Testis (tissue), 3 donors: ENCODE results near the gene MOG. TPM values are rescaled to one million over a fixed set of nuclear protein-coding genes. Genes with fewer than 3 reads are reported as not detected.

Experiments
- DNase-seq: peaks from one replicate; pipeline ENCODE4 v3.0.0-alpha.2; 2019
- H3K27ac ChIP-seq, 2 donors: fragments of 200-600 bp; sonication (generic); one replicate each; pipeline ENCODE4 v1.5.1; 2019
- H3K27me3 ChIP-seq: fragments of 200-600 bp; sonication (generic); one replicate; pipeline ENCODE4 v1.5.1; 2019
- H3K36me3 ChIP-seq: fragments of 200-600 bp; sonication (generic); one replicate; pipeline ENCODE4 v1.5.1; 2017; ENCODE audit warnings: low read depth; ENCODE audit errors: missing control alignments
- H3K4me1 ChIP-seq: fragments of 200-600 bp; sonication (generic); one replicate; pipeline ENCODE4 v1.5.1; 2019
- H3K4me3 ChIP-seq, 2 donors: fragments of 200-600 bp; sonication (generic); one replicate each; pipeline ENCODE4 v1.5.1; 2017 to 2019
- H3K9me3 ChIP-seq: fragments of 200-600 bp; sonication (generic); one replicate; pipeline ENCODE4 v1.5.1; 2017
- CTCF ChIP-seq, 3 experiments: fragments of 450-650 bp in 2 of 3; fragments of 200-600 bp in 1 of 3; sonication (generic) in 1 of 3; IDR thresholded peaks; one replicate each; pipeline ENCODE4 v1.5.1; 2016 to 2019; ENCODE audit warnings: antibody characterized with exemption in 3 of 3, mild to moderate bottlenecking in 2 of 3, moderate library complexity in 1 of 3
- POLR2A ChIP-seq: fragments of 450-650 bp; IDR thresholded peaks from one replicate; pipeline ENCODE4 v1.6.1; 2017; ENCODE audit warnings: antibody characterized with exemption, mild to moderate bottlenecking, moderate library complexity
- WGBS, 2 donors: methylation state at CpG; one replicate each; pipeline ENCODE4 v1.1.5; 2018; 5-methylcytosine and 5-hydroxymethylcytosine counted together
- intact Hi-C: fragments of 100-400 bp; cut with DNase I; formaldehyde crosslinking; loops from one replicate; pipeline ENCODE4 v1.15.1; 2023; ENCODE audit warnings: low total_unique reads
- polyA plus RNA-seq: library from polyadenylated mRNA; stranded (reverse); fragments of 350-450 nt; fragmentation: Illumina TruSeq; extraction: RNeasy Lipid Tissue Mini Kit (QIAGEN cat#74804); gene quantifications from one replicate; pipeline ENCODE4 v1.2.3, GENCODE V29; 2014; ENCODE audit warnings: low read depth, low replicate concordance; ENCODE audit not compliant: insufficient read depth
- total RNA-seq, 2 donors: library from RNA; depleted of rRNA; stranded (reverse); fragments of >200 nt; gene quantifications; one replicate each; pipeline ENCODE4 v1.2.3, GENCODE V29; 2016

The MOG gene
- total and polyA plus RNA-seq, 3 donors from 2014 or later = 0.19 to 0.36 TPM; not detected in 1

GRCh38 chr6:29626948-29627754 is 29.7 kb upstream of the MOG start:
- 8 to 12% methylated on average over 26 to 31 of the region's 31 CpGs for WGBS, 2 donors
- TF ChIP-seq CTCF (IDR thresholded peaks at IDR 0.05) (no peak), POLR2A (no peak)
- Histone ChIP-seq H3K4me1 (peaks cover 10% of the 10 kb centered on the region), H3K27me3 (no peaks in the 10 kb centered on the region), H3K9me3 (no peaks in the 10 kb centered on the region), H3K27ac (peak overlapping the region; percentile 67 to 70), H3K36me3 (no peaks in the 10 kb centered on the region), H3K4me3 (peak overlapping the region; percentile 63 to 68)
- DNase-seq = no peak
- intact Hi-C loops = no loop called here

GRCh38 chr6:29627755-29628418 is 29.0 kb upstream of the MOG start:
- Histone ChIP-seq H3K27me3 (no peaks in the 10 kb centered on the region), H3K4me3 (peak overlapping the region; percentile 63 to 68), H3K27ac (peak overlapping the region; percentile 67 to 70), H3K4me1 (peaks cover 10% of the 10 kb centered on the region), H3K9me3 (no peaks in the 10 kb centered on the region), H3K36me3 (no peaks in the 10 kb centered on the region)
- TF ChIP-seq POLR2A = no peak
- TF ChIP-seq CTCF (IDR thresholded peaks at IDR 0.05) = no peak
- WGBS, 2 donors = 0 to 1% methylated on average over 13 to 41 of the region's 51 CpGs
- intact Hi-C loops = no loop called here
- DNase-seq = peak; percentile 68

- Histone ChIP-seq H3K9me3 (no peaks in the 10 kb centered on the region), H3K4me1 (peaks cover 10% of the 10 kb centered on the region), H3K27ac (peak overlapping the region; percentile 67 to 70), H3K4me3 (peak overlapping the region; percentile 63 to 68), H3K27me3 (no peaks in the 10 kb centered on the region), H3K36me3 (no peaks in the 10 kb centered on the region)
- TF ChIP-seq CTCF (IDR thresholded peaks at IDR 0.05) (peak in 2 of 3 experiments; percentile 32 to 58), POLR2A (no peak)
- WGBS, 2 donors = 4 to 12% methylated on average over 31 to 32 of the region's 32 CpGs
- peak; percentile 81 for DNase-seq
- intact Hi-C loops = no loop called here
These were observed 28.2 kb upstream of the MOG start for GRCh38 chr6:29628419-29629281.

GRCh38 chr6:29629571-29629970 is 27.3 kb upstream of the MOG start:
- TF ChIP-seq CTCF (IDR thresholded peaks at IDR 0.05) = no peak
- no peak for TF ChIP-seq POLR2A
- Histone ChIP-seq H3K36me3 (no peaks in the 10 kb centered on the region), H3K4me3 (no peak overlapping the region), H3K27me3 (no peaks in the 10 kb centered on the region), H3K4me1 (peaks cover 10% of the 10 kb centered on the region), H3K9me3 (no peaks in the 10 kb centered on the region), H3K27ac (no peak overlapping the region)
- DNase-seq = no peak
- intact Hi-C loops = no loop called here
- 67 to 89% methylated on average over 2 of the region's 2 CpGs for WGBS, 2 donors
